ENCODE data around the gene LINGO3.

The LINGO3 gene

DNA sequence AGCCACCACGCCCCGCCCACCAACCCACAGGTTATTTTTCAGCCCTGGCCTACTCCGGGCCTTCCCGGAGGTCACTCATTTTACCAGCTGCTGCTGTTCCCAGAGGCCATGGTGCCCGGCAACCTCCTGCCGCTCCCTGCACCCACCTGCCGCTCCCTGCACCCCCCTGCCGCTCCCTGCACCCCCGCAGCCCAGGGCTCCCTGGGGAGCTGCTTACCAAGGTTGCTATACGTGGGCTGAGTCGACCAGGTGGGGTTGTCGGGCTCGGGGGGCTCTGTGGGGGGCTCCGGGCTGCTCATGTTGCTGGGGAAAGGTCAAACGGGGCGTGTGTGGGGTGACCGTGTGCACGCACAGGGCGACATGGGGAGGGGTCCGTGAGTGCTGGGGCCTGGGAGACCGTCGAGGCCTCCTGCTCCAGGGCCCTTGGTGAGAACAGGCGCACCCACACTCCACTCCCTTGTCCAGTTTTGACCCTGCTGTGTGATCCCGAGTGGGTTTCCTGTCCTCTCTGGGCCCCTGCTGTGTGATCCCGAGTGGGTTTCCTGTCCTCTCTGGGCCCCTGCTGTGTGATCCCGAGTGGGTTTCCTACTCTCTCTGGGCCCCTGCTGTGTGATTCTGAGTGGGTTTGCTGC lies 27.2 kb downstream of the LINGO3 start:
- DNase-seq, result no peak

DNA sequence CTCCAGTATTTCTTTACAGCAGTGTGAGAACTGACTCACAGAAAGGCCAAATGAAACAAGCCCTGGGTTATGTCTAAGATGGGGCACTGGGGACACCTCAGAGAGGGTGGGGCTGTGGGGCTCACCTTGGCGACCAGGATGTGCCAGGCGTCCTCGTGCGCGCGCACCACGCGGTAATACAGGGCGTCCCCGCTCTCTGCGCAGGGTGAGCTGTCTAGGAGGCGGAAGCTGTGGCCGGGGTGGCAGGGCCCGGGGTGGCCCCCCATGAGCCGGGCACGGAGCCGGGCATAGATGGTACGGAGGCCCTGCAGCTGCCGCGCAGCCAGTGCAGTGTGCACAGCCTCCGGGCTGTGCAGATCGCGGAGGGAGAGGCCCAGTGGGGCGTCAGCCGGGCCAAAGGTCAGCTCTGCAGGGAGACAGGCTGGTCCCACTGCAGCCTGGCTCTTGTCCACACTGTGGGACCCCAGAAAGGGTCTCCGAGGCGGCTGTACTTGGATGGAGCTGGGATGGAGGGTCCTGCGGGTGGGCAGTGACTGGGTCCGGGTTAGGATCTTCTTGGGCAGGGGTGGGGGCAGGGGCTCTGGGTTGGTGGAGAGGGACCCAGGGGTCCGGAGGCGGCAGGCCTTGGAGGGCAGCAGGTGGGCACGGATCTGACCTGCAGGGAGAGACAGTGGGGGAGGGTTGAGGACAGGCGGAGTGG lies 29.3 kb downstream of the LINGO3 start:
- no peak for DNase-seq

DNA sequence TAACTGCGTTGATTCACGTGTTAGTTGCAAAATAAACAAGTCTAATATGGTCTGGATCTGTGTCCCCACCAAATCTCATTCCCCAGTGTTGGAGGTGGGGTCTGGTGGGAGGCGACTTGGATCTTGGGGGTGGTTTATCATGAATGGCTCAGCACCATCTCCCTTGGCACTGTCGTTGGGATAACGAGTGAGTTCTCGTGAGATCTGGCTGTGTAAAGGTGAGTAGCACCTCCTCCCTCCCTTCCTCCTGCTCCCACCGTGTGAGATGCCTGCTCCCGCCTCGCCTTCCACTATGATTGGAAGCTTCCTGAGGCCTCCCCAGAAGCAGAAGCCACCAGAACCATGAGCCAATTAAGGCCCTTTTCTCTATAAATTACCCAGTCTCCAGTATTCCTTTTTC lies 30.8 kb downstream of the LINGO3 start:
- no peak for DNase-seq

DNA sequence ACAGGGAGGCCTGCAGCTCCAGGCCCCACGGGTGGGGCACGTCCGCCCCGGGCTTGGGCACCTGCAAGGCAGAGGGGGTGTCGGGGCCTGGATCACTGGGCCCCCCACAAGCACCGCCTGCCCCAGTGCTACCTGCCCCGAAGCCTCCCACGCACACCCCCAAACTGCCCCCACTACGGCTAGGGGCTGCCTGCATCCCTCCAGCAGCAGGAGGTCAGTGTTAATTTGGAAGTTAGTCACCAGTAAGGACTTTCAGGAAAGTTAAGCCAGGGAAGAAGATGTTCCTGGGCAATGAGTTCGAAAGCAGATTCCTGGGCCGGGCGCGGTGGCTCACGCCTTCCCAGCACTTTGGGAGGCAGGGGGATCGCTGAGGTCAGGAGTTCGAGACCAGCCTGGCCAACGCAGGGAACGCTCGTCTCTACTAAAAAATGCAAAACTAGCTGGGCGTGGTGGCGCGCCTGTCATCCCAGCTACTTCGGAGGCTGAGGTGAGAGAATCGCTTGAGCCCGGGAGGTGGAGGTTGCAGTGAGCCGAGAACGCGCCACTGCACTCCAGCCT lies 31.4 kb downstream of the LINGO3 start:
- DNase-seq, result no peak

DNA sequence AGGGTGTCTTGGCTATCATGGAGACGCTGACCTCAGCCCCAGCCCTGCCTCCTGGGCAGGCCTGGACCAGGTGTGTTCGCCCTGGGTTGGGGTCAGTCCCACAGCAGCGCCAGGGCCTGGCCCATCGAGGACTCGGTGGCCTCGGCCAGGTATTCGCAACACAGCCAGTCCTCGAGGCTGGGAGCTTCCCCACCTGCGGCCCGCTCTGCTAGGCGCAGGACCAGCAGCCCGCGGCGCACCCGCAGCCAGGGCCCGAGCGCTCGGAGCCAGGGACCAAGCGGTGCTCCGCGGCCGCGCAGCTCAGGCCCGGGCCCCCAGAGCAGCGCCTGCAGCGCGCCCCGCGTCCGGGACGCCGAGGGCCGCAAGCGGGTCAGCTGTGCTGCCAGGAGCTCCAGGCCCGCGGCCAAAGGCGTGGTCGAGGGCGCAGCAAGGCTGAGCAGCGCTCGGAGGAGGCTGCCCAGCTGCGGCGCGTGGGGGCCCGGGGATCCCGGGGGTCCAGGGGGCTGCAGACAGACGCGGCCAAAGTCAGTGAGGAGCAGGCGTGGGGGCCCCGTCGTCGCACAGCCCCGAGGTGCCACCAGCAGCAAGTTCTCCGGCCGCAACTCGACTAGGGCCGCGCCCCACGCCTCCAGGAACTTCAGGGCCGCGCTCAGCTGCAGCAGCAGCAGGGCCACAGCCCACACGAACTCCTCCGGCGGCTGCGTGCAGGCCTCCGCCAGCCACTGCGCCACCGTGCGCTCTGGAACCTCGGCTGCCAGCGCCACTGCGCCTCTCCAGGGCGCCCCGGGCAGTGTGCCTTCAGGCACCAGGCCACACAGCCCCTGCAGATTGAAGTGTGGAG lies 32.1 kb downstream of the LINGO3 start:
- DNase-seq, result no peak

DNA sequence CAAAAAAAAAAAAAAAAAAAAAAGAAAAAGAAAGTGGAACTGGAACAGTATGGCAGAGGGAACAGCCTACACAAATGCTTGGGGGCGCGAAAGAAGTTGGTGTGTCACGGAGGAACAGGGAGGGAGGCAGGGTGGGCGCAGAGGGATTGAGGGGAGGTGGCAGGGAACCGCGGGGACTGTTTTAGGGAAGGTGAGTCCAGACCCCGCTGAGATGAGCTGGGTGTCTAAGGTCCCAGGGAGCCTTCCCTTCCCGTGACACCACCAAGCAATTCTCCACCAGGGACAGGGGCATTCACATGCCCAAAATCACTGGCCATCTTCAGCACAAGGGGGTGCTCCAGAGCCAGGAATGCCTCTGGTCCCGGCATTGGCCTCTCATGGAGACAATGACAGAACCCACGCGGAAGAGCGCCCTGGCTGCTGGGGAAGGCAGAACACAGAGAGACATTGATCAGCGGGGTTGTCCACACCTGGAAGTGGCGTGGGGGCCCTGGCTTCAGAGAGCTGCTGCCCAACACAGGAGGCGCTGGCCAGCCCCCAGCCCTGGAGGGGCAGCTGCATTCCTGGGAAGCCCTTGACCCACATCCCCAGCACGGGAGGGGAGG lies 32.9 kb downstream of the LINGO3 start:
- DNase-seq, result peak; percentile 49 to 63

DNA sequence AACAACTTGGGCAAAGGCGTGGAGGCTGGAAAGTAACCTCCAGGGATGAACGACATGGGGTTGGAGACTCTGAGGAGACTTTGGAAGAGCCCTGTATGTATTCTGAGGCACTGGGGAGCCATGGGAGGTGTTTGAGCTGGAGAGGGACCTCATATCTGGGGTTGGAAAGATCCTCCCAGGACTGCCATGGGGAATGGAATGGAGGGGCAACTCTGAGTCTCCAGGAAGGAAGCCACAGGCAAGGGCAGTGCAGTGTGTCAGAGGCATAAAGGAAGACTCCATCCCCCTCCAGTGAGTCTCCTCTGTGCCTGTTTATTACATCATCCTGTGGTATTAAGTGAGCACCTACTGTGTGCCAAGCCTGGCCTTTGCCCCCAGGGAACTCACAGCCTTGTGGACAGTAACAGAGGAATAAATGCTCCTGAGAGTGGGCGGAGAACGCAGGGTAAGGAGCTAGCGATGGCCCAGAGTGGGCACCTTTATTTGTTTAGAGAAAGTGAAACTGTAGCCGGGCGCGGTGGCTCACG lies 33.7 kb downstream of the LINGO3 start:
- no peak for DNase-seq

DNA sequence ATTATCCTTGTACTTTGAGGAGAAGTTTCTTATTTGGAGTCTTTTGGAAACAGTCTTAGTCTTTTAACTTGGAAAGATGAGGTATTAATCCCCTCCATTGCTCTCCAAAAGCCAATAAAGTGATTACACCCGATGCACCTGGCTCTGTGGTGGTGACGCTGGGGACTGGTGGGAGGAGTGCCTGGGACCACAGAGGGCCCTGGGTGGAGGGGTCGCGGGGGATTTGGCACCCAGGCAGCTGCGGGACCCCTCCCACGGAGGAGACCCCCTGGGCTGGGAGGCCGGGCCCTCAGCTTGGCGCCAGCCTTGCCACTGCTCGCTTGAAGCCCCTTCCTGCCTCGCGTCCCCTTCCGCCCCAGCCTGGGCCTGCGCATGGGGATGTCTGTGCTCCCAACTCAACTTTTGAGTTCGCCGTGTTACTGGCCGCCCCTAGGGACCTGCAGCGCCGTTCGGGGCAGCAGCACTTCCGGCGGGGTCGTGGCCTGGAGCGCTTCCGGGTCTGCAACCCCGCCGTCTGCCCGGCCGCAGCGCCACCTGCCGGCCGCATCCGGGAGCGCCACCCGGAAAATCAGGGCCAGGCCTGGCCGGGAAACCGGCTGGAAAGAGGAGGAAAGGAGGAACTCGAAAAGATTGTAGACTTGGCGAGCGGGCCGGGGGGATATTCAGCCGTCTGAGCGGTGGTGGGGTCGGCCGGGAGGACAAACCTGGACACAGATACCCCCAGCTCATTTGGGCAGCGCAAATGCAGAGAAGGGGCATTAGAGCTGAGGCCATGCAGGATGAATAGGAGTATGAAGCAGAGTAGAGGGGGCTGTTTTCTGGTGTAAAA lies 34.4 kb downstream of the LINGO3 start:
- peak; percentile 47 to 61 for DNase-seq

DNA sequence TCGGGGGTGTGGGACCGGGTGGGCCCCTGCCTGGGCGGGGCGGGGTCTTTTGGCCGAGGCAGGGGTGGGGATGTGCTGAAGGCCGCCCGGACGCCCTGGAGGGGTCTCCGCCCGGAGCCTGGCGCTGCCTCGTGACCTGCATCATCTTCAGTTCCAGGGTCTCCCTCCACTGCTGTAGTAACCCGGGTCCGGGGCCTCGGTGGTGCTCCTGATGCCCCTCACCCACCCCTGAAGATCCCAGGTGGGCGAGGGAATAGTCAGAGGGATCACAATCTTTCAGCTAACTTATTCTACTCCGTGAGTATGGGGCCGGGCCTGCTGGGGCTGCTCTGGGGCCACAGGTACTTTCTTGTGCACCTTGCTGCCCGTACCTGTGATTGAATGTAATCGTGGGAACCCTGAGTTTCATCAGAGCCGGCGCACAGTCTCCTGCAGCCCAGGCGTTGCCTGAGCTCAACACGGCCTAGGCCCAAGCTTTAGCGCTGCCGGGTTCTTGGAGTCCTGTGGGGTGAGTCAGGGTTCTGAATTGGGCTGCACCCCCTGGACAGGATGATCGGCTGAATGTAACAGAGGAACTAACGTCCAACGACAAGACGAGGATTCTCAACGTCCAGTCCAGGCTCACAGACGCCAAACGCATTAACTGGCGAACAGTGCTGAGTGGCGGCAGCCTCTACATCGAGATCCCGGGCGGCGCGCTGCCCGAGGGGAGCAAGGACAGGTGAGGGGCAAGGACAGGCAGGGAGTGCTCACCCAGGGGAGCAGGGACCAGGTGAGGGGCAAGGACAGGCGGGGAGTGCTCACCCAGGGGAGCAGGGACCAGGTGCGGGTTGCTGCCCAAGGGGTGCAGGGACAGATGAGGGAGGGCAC lies 36.5 kb downstream of the LINGO3 start:
- no peak for DNase-seq

DNA sequence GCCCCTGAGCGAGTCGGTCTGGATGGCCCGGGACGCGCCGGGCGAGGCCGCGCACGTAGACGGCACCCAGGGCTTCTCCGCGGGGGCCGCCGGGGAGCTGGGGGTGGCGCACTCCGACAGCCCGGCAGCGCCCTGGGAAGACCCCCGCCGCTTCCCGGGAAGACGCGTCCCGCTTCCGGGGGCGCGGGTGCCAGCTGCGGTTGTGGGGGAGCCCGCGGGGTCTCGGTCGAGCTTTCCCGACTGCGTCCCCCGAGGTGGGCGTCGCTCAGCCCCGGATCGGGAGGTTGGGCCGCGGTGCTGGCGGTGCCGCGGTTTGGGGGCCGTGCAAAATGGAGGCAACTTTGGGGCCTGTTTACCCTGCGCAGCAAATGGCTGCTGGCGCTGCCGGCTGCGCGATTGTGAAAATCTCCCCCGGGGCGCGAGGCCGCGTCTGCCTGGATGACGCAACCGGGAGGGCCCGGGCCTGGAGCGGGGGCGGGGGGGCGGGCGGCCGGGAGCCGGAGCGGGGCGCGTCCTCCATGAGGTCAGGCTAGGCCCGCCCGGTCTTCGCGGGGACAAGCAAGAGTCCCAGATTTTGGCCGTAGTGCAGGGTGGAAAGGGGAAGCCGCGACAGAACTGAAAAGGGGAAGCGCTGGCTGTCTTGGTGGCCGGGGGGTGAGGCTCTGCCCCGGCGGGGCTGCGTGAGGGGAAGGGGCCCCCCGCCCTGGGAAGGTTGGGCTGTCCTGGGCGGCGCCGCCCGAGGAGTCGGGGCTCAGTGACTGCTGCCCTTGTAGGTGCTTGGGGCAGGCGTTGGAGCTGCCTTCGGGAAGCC lies 37.3 kb downstream of the LINGO3 start:
- peak; percentile 69 to 73 for DNase-seq

DNA sequence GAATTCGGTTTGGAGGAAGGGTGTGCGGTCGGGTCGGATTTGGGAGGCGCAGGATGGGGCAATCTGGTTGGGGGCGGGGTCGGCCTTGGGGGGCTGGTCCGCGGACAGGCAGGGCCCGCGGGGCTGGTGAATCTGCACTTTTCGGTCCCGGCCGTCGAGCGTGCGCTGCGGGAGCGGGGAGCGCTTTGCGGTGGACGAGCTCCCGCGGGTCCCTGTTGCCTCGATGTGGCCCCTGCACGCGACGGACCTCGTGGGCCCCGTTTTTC lies 37.9 kb downstream of the LINGO3 start:
- no peak for DNase-seq

DNA sequence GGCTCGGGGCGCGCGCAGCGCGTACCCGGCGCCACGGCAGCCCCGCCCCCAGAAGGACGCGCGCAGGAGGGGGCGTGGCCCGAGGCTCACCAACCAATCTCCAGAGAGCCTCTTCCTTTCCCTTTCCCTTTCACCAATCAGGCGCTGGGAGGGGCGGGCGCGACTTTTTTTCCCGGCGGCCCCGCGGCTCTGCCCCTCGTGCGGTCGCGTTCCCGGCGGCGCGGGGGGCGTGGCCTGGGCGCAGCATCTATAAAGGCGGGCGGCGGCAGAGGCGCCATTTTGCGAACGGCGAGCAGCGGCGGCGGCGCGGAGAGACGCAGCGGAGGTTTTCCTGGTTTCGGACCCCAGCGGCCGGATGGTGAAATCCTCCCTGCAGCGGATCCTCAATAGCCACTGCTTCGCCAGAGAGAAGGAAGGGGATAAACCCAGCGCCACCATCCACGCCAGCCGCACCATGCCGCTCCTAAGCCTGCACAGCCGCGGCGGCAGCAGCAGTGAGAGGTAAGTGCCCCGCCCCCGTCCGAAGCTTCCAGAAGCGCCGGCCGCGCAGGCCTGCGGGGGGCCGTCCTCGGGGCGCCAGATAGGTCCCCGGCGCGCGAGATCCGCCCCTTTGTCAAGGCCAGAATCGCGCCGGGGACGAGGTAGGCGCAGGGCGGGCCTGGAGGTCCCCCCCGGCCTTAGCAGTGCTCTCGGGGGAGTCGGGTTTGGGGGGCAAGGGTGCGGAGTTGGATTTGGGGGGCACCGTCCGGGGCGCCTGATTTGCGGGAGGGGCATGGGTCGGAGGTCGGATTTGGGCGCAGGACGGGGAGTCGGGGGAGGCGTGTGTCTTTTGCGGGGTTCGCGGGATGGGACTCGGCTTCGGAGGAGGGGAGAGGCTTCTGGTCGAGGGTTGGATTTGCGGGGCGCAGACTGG lies 38.5 kb downstream of the LINGO3 start:
- peak; percentile 92 to 95 for DNase-seq

DNA sequence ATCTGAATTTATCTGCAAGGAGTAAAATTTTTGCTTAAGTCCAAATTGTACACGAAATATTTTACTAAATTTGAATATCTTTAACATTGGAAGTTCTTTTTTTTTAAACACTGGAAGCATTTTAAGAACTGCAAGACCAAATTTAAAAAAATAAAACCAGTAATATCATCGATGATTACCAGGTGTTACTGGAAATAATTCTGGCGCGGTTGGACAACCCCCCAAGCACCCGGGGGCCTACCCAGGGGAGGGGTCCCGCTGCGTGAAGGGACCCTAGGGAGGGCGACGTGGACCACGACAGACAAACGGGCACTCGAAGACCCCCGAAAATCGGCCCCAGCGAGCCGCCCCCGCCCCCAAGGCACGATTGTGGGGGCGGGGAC lies 39.1 kb downstream of the LINGO3 start:
- DNase-seq, result no peak

DNA sequence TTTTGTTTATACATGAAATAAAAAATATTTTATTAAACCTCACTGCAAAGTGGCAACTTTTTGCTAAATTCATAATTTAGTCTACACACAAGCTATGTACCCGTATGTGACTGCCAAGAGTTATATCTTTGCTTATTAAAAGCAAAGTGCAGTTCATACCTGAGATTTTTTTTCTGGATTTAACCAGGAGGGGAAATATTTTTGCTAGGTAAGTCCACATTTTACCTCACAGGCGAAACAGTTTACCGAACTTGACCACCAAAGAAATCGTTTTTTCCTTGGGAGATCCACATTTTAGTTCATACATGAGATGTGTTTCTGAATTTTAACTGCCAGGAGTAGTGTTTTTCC lies 39.5 kb downstream of the LINGO3 start:
- no peak for DNase-seq

DNA sequence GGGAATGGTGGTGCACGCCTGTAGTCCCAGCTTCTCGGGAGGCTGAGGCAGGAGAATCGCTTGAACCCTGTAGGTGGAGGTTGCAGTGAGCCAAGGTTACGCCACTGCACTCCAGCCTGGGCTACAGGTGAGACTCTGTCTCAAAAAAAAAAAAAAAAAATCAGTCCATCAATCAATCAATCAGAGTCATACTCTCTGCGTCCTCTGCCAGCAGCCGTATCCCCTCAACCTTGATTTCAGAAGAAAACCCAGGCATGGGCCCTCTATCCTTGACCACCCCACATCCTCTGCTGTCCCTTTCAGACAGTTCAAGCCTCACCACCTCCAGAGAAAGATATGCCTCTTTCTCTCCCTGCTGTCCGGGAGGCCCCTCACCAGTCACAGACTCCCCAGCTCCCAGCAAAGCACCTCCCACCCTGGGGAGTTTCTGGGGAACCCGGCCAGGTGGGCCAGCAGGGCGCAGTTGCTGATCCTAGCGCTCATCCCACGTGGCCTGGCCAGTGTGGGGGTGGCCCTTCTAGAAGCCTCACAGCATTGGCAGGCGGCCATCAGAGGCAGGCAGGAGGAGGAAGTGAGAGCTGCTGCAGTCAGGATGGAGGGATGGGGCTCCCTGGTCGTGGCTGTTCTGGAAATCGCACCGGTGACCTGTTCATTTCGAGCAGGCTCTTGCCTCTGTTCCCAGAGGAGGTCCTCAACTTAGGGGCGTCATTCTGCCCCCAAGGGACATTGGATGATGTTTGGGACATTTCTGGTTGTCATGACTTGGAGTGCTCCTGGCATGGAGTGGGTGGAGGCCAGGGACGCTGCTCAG lies 41.6 kb downstream of the LINGO3 start:
- DNase-seq, result peak in 1 of 2 experiments; percentile 31

DNA sequence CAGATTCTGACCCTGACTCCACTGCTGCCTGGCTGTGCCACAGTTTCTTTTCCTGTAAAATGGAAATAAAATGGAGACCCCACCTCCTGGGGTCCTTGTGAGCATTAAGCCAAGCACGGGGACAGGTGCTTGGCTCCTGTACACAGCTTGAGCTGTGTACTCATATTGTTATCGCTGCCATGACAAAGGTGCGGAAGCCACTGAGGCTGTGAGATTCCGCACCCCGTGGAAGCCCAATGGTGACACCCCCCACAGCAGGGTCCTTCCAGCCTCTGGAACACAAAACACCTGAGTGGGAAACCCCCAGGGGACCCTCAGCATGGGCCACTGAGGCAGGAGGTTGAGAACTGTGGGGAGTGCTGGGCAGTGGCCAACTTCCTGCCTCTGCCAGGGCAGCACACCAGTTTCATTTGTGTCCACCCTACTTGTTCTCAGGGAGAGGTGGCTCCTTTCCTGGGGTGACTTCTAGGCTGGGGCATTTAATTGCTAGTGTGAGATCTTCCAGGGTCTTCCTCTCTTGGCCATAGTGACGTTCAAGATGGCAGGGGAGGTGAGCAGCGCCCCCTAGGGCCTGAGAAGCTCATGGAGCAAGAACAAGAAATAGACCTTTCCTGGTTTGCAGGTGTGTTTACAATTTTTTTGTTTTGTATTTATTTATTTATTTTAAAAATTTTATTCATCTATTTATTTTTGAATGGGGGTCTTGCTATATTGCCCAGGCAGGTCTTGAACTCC lies 46.3 kb downstream of the LINGO3 start:
- no peak for DNase-seq

DNA sequence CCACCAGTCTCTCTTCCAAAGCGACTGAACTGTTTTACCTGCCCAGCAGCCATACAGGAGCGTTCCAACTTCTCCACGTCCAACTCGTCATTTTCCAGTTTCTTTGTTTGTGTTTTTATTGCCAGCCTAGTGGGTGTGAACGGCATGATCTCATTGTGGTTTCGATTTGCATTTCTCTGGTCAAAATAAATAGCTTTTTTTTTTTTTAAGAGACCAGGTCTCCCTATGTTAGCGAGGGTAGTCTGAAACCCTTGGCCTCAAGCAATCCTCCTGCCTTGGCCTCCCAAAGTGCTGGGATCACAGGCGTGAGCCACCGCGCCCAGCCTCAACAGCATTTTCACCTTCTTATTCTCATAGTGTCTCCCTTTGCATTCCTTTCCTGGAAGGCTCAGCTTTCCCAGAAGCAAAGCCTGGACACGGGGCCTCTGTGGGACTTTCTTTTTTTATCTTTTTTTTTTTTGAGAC lies 47.6 kb downstream of the LINGO3 start:
- no peak for DNase-seq

DNA sequence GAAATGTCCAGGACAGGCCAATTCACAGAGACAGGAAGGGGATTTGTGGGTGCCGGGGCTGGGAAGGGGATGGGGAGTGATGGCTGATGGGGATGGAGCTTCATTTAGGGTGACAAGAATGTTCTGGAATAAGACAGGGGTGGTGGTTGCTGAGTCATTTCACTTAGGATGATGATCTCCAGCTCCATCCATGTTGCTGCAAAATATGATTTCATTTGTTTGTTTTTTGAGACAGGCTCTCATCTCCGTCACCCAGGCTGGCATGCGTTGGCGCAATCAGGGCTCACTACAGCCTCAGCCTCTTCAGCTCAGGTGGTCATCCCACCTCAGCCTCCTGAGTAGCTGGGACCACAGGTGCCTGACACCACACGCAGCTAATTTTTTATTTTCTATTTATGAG lies 48.6 kb downstream of the LINGO3 start:
- DNase-seq, result no peak

Data from NCI-H2081 (cell line).